Memory B cell (primary cell): ENCODE data around the gene CDH12.
"Not testable (repeated sequence)": the region's sequence is repeated elsewhere in the genome, so short reads cannot be mapped to it uniquely, and the experiment has no call there.

ENCODE experiments used
- ATAC-seq: fragments of 150-1000 bp; cut with Tn5 transposase; 2 replicates; pipeline ENCODE4 v1.10.0; 2021; ENCODE audit warnings: low read depth, mild to moderate bottlenecking, moderate library complexity
- DNase-seq, 2 donors: peaks; one replicate each; pipeline ENCODE4 v3.0.0; 2022; ENCODE audit warnings: low spot score in 2 of 2
- H3K27ac Mint-ChIP-seq: one replicate; pipeline ENCODE4 v1.8.0; 2022; ENCODE audit warnings: mild to moderate bottlenecking, moderate library complexity, mixed read lengths
- H3K27me3 Mint-ChIP-seq: one replicate; pipeline ENCODE4 v1.8.0; 2022; ENCODE audit warnings: mixed read lengths
- H3K36me3 Mint-ChIP-seq: one replicate; pipeline ENCODE4 v1.8.0; 2022; ENCODE audit warnings: mild to moderate bottlenecking, mixed read lengths
- H3K4me1 Mint-ChIP-seq: one replicate; pipeline ENCODE4 v1.8.0; 2022; ENCODE audit warnings: mixed read lengths
- H3K4me3 Mint-ChIP-seq: one replicate; pipeline ENCODE4 v1.8.0; 2022; ENCODE audit warnings: mild to moderate bottlenecking, moderate library complexity, mixed read lengths
- H3K9me3 Mint-ChIP-seq: one replicate; pipeline ENCODE4 v1.8.0; 2022; ENCODE audit warnings: mixed read lengths

CDH12 gene

GRCh38 chr5:22187632-22188228 lies 665.4 kb downstream of the CDH12 start:
- H3K27me3 Mint-ChIP-seq, H3K9me3 Mint-ChIP-seq, H3K27ac Mint-ChIP-seq, DNase-seq, H3K4me3 Mint-ChIP-seq, H3K4me1 Mint-ChIP-seq, H3K36me3 Mint-ChIP-seq, ATAC-seq: not testable (repeated sequence)

DNA sequence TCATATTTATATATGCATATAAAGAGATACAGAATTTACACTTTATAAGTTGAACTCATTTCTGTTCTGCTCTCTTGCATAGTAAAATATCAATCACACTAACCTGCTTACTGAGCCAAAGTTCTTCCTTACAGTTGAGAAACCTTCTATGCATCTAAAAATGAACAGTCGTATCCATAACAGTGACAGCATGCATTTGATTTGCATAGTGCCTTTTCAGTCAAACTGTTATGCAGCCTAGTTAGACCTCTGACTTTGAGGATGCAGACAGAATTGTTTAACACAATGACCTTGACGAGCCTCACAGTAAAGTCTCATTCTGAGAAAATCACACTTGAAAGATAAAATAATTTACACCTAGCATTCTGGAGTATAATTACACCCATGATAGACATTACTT lies 683.9 kb downstream of the CDH12 start:
- H3K36me3 Mint-ChIP-seq, ATAC-seq, H3K4me1 Mint-ChIP-seq, H3K27me3 Mint-ChIP-seq, H3K4me3 Mint-ChIP-seq, H3K27ac Mint-ChIP-seq, DNase-seq, H3K9me3 Mint-ChIP-seq: not testable (repeated sequence)

GRCh38 chr5:22168704-22169103 lies 684.4 kb downstream of the CDH12 start:
- H3K9me3 Mint-ChIP-seq, H3K36me3 Mint-ChIP-seq, ATAC-seq, H3K4me1 Mint-ChIP-seq, H3K4me3 Mint-ChIP-seq, H3K27me3 Mint-ChIP-seq, H3K27ac Mint-ChIP-seq, DNase-seq: not testable (repeated sequence)

GRCh38 chr5:22165931-22166330 lies 687.2 kb downstream of the CDH12 start:
- H3K4me3 Mint-ChIP-seq, DNase-seq, H3K9me3 Mint-ChIP-seq, ATAC-seq, H3K36me3 Mint-ChIP-seq, H3K27ac Mint-ChIP-seq, H3K27me3 Mint-ChIP-seq, H3K4me1 Mint-ChIP-seq: not testable (repeated sequence)

DNA sequence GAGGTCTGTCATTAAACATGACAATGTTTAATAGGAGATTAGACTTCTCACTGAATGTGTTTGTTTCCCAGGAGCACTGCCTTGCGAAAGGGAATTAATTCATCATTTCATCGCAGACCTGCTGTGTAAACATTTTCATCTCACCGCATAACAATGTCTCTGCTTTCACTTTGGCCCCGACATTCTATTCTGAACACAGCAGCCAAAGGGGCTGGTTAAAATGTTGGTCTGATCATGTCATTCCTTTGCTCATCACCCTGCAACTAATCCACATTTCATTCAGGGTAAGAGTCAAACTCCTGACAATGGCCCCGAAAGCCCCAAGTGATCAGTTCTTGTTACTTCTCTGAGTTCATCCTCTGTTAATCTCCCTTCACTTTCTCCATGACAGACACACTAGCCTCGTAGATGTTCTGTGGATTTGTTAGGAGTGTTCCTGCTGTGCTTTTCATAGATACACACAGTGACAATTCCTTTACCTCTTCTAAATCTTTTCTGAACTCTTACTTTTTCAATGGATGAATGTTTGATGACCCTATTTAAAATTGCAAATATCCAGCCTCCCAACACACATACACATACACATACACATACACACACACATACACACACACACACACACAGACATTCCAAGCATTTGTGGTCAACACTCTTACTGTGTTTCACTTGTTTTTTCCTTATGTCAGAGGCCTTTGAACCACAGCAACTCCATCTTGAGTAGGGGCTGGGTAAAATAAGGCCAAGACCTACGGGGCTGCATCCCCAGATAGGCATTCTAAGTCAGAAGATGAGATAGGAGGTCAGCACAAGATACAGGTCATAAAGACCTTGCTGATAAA lies 688.0 kb downstream of the CDH12 start:
- not testable (repeated sequence) for H3K4me1 Mint-ChIP-seq, H3K36me3 Mint-ChIP-seq, H3K4me3 Mint-ChIP-seq, ATAC-seq, H3K27me3 Mint-ChIP-seq, DNase-seq, H3K9me3 Mint-ChIP-seq, H3K27ac Mint-ChIP-seq

DNA sequence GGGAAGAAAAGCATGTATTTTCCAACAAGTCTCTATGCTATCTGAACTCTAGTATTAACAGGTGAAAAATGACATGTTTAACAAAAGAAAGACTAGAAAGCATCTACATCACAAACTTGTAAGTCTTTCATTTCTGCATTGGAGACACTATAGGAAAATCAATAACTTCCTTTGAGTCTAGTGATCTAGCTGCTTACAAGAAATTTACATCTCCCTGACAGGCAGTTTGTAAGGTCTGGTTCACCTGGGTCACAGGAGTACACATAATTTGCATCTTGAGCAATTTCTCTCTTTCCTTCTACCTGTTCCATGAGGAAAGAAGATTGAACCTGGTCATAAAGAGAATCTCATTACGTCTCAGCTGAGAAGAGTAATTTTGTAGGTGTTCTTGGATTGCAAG lies 696.2 kb downstream of the CDH12 start:
- not testable (repeated sequence) for H3K27me3 Mint-ChIP-seq, H3K27ac Mint-ChIP-seq, ATAC-seq, H3K36me3 Mint-ChIP-seq, H3K4me1 Mint-ChIP-seq, H3K4me3 Mint-ChIP-seq, DNase-seq, H3K9me3 Mint-ChIP-seq

DNA sequence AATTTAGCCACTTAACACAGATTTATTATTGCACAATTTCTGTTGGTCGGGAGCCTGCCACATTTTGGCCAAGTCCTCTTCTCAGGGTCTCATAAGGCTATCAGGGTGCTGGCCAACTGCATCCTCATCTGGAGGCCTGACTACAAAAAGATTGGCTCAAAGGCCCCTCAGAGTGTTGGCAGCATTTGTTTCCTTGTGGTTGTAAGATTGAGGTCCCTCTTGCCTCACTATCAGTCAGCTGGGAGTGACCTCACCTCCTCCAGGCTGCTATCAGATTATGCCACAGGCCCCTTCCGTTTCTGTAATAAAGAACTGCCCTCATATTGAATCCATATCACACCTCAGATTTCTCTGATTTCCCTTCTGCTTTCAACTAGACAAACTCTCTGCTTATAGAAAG lies 698.4 kb downstream of the CDH12 start:
- not testable (repeated sequence) for H3K27ac Mint-ChIP-seq, H3K4me1 Mint-ChIP-seq, H3K9me3 Mint-ChIP-seq, H3K27me3 Mint-ChIP-seq, H3K36me3 Mint-ChIP-seq, H3K4me3 Mint-ChIP-seq, DNase-seq, ATAC-seq

GRCh38 chr5:22151801-22152200 lies 701.3 kb downstream of the CDH12 start:
- not testable (repeated sequence) for H3K4me3 Mint-ChIP-seq, H3K27me3 Mint-ChIP-seq, H3K4me1 Mint-ChIP-seq, H3K27ac Mint-ChIP-seq, H3K9me3 Mint-ChIP-seq, H3K36me3 Mint-ChIP-seq, ATAC-seq, DNase-seq

- H3K27ac Mint-ChIP-seq, H3K9me3 Mint-ChIP-seq, H3K4me1 Mint-ChIP-seq, ATAC-seq, DNase-seq, H3K36me3 Mint-ChIP-seq, H3K4me3 Mint-ChIP-seq, H3K27me3 Mint-ChIP-seq: not testable (repeated sequence)
Observed at GRCh38 chr5:22140418-22140817, 712.7 kb downstream of the CDH12 start.

DNA sequence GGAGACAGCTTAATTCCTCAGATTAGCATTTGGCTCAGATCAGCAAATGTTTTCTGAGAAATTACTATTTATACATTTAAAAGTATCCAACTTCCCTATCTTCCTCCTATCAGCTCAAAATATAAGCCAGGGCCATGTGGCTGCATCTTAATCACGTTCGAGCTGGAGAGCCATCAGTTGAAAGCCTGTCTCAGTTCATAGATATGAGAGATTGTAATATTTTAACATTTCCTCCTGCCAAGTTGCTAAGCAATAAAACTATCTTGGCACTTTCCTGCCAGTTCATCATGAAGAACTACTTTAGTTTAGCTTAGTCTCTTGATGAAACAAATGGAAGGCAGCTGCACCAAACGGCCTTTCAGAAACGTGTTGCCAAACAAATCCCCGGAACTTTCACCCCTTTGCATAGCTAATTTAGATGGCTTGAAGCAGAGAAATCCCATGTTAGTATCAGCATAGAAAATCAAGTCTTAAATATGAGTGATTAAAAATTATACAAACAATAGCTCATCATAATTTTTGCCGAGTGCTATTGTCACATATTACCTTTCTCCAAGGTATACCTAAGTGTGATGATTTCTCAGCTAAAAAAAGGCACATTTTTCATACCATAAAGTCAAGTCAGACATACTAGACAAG lies 713.4 kb downstream of the CDH12 start:
- not testable (repeated sequence) for H3K4me3 Mint-ChIP-seq, H3K27me3 Mint-ChIP-seq, H3K36me3 Mint-ChIP-seq, H3K27ac Mint-ChIP-seq, DNase-seq, H3K4me1 Mint-ChIP-seq, H3K9me3 Mint-ChIP-seq, ATAC-seq

GRCh38 chr5:22111320-22111719 lies 741.8 kb downstream of the CDH12 start:
- no peak for DNase-seq
- Mint-ChIP-seq H3K27me3 (no peaks in the 10 kb centered on the region), H3K9me3 (no peaks in the 10 kb centered on the region), H3K4me1 (no peaks in the 10 kb centered on the region), H3K27ac (no peak overlapping the region), H3K36me3 (no peaks in the 10 kb centered on the region), H3K4me3 (no peak overlapping the region)
- no peak for ATAC-seq

DNA sequence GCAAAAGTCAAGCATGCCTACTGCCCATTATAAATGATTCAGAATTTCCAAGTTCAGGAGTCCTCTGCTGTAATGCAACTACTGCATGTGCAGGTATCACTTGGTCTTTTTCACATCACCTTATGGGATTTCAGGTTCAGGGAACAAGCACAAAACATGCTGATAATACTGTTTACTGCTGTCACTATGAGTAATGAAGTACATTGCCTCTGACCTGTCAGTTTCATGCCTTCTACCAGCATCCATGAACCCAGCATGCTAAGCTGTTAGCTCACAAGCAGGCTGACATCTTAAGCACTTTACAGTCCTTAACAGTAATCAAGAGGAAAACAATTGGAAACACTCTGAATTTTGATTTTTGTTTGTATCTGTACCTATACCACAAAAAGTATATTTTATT lies 743.8 kb downstream of the CDH12 start:
- DNase-seq (no peak), ATAC-seq (no peak)
- H3K36me3 Mint-ChIP-seq, result no peaks in the 10 kb centered on the region
- H3K4me3 Mint-ChIP-seq, result no peak overlapping the region
- no peaks in the 10 kb centered on the region for H3K27me3 Mint-ChIP-seq
- H3K4me1 Mint-ChIP-seq, result no peaks in the 10 kb centered on the region
- H3K9me3 Mint-ChIP-seq, result no peaks in the 10 kb centered on the region
- no peak overlapping the region for H3K27ac Mint-ChIP-seq

- Mint-ChIP-seq H3K4me3 (no peak overlapping the region), H3K27me3 (no peaks in the 10 kb centered on the region), H3K4me1 (no peaks in the 10 kb centered on the region), H3K9me3 (no peaks in the 10 kb centered on the region), H3K36me3 (no peaks in the 10 kb centered on the region), H3K27ac (no peak overlapping the region)
- DNase-seq (no peak), ATAC-seq (no peak)
Observed at GRCh38 chr5:22108545-22108944, 744.6 kb downstream of the CDH12 start.

- ATAC-seq, result no peak
- no peak for DNase-seq
- H3K4me3 Mint-ChIP-seq, result no peak overlapping the region
- no peak overlapping the region for H3K27ac Mint-ChIP-seq
- H3K9me3 Mint-ChIP-seq, result no peaks in the 10 kb centered on the region
- H3K4me1 Mint-ChIP-seq, result no peaks in the 10 kb centered on the region
- no peaks in the 10 kb centered on the region for H3K36me3 Mint-ChIP-seq
- H3K27me3 Mint-ChIP-seq, result no peaks in the 10 kb centered on the region
Observed at GRCh38 chr5:22102823-22103359, 750.3 kb downstream of the CDH12 start.
